GM18511 (cell line): ENCODE data around the gene MIA2.
"Not testable (repeated sequence)": the region's sequence is repeated elsewhere in the genome, so short reads cannot be mapped to it uniquely, and the experiment has no call there.

Experiments
- ATAC-seq: cut with Tn5 transposase; IDR thresholded peaks from one replicate; pipeline ENCODE4 v1.9.1; 2021; ENCODE audit warnings: mild to moderate bottlenecking, moderate library complexity; ENCODE audit not compliant: unreplicated experiment

The MIA2 gene

DNA sequence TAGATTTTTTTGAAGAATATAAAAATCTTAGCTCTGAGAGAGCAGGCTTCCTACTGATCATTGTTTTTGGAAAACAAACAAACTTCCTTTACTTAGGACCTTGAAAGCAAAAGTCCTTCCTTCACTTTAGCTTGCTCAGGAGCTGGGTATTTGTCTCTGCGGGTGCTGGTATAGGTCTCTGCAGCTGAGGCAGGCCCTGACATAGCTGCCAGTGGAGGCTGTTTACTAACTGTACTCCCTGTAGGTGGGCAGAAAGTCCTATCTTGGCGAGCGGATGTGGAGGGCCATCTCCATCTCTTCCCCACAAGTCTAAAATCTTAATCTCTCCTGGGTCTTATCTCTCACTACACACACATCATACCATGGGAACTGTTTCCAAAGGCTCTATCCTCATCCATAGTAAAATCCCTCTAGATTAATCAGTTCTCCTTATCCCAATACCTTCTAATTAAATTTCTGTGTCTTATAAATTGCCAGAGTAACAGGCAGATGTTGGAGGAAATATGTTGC, 4.1 kb upstream of the MIA2 start:
- no peak for ATAC-seq

DNA sequence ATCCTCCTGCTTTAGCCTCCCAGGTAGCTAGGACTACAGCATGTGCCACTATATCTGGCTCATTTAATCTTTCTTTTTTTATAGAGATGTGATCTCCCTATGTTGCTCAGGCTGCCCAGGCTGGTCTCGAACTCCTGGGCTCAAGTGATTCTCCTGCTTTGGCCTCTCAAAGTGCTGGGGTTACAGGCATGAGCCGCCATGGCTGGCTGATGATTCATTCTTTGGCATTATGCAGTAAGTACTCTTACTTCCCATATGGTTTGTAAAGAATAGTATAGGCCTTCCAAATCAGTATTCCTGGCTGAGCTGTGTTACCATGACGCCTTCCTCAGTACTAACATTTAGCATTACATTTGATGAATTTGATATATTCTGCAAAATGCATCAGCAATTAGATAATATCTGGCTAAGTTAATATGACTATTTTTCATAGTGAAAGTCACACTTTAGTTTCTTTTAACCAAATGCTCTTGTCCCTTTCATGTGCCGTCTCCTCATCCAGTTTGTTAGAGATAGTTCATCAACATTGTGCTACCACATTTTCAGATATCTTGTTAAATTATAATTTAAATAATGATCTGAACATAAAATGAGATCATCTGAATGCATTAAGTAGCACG, 3.2 kb upstream of the MIA2 start:
- no peak for ATAC-seq

DNA sequence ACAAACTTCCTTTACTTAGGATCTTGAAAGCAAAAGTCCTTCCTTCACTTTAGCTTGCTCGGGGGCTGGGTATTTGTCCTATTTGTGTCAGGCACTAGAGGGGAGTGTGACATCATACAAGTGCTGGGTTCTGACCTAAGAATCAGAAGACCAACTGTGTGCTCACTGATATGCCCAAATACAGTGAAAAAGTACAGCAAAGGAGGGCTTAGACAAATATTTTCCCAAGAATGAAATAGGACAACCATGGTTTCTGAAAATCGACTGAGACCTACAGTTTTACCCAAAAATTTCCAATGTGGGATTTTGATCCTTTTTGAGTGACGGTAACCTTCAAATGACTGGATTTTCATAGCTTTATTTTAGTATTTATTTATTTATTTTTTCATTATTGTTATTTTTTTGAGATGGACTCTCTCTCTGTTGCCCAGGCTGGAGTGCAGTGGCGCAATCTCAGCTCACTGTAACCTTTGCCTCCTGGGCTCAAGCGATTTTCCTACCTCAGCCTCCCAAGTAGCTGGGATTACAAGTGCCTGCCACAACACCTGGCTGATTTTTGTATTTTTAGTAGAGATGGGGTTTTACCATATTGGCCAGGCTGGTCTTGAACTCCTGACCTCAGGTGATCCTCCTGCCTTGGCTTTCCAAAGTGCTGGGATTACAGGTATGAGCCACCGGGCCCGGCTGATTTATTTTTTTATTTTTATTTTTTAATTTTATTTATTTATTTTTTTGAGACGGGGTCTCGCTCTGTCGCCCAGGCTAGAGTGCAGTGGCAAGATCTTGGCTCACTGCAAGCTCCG, 1.8 kb upstream of the MIA2 start:
- peak; percentile 82 for ATAC-seq

DNA sequence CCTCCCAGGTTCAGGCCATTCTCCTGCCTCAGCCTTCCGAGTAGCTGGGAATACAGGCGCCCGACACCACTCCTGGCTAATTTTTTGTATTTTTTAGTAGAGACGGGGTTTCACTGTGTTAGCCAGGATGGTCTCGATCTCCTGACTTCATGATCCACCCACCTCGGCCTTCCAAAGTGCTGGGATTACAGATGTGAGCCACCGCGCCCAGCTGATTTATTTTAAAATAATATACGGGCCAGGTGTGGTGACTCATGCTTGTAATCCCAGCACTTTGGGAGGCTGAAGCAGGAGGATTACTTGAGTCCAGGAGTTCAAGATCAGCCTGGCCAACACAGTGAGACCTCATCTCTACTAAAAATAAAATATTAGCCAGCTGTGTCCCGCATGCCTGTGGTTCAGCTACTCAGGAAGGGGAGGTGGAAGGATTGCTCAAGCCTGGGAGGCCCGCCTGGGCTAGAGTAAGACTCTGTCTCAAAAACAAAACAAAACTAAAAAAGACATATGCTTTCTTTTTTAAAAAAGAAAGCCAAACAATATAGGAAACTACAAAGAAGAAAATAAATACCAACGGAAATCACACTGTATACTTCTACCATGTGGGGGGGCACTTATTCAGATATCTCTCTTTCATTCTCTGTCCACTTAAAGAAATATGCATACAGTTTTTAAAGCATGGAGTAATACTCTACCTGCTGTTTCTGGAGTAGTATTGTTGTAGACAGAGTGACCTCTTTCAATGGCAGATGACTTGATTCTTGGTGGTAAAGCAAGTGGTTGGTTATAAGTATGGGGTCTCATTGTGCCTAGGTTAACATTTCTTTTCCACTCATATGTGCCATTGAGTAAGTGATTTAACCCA, 930 bp upstream of the MIA2 start:
- ATAC-seq: no peak

DNA sequence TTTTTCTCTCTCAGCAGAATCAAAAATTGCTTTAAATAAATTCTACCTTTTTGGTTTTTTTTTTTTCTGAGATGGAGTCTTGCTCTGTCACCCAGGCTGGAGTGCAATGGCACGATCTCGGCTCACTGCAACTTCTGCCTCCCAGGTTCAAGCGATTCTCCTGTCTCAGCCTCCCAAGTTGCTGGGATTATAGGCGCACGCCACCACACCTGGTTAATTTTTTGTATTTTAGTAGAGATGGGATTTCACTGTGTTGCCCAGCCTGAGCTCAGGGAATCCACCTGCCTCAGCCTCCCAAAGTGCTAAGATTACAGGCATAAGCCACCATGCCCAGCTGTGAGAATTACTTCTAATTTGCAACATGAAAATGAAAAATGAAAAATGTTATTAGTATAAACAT, 1.3 kb downstream of the MIA2 start:
- not testable (repeated sequence) for ATAC-seq

DNA sequence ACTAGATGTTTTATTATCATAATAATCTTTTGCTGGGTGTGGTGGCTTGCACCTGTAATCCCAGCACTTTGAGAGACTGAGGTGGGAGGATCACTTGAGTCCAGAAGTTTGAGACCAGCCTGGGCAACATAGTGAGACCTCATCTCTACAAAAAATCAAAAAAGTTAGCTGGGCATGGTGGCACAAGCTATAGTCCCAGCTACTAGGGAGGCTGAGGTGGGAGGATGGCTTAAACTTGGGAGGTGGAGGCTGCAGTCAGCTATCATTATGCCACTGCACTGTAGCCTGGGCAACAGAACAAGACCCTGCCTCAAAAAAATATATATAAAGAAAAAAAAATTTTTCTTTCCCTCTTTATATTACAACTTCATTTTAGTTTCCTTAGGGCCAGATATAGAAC, 1.8 kb downstream of the MIA2 start:
- ATAC-seq: not testable (repeated sequence)

DNA sequence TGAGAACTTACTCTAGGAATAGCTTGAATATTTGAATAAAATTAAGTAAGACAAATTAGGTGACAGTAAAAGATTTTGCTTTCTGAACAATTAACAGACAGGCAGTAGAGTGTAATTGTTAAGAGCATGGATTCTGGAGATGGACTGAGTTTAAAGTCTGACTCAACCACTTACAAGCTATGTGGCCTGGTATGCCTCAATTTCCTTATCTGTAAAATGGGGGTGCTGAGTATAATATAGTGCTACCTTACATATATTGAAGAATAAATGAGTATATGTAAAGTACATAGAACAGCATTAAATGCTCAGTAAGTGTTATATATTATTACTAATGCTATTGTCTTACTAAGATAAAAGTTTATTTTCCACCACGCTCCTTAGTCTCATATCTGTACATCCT, 7.1 kb downstream of the MIA2 start:
- ATAC-seq: no peak

DNA sequence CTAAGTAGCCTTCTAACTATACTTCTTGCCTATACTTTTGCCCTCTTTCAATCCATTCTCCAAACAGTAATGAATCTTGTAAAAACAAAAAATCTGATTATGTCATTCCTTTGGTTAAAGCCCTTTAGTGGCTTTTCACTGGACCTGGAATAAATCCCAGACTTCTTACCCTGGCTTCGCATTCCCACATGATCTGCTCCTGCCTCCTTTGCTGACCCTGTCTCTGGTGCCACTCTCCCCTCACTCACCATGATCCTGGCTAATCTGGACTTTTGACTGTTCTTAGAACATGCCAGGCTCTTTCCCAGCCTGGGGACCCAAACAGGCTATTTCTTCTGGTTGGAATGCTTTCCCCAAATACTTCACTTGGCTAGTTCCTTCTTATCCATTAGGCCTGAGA, 7.9 kb downstream of the MIA2 start:
- ATAC-seq: no peak

DNA sequence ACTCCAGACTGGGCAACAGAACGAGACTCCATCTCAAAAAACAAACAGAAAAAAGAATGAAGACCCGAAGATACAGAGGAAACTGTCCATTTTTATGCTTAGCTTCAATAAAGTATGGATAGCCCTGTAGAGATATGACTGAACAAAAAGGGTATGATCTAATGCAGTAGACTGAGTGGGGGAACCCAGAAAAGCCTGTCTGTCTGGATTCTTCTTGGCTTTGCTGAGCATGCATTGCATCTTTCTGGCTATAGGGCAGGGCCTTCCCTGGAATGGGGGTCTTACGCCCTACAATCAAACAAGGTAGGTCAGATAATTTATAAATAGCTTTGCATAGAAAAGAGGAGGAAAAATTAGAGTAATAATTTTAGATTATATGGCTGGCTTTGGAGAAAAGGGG, 10.1 kb downstream of the MIA2 start:
- ATAC-seq: no peak

DNA sequence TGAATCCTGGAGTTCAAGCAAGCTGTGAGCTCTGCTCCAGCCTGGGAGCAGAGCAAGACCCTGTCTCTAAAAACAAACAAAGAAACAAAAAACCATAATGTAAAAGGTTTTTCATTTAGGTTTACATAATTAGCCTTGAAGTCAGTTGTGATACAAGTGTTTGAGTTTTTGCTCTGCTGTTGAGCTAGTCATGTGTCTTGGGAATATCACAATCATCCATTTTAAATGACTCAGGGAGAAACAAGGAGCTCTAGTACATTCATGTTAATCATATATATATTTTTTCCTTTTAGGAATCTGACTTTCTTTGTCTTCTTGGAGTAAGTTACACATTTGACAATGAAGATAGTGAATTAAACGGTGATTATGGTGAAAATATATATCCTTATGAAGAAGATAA, 12.9 kb downstream of the MIA2 start:
- ATAC-seq: no peak

DNA sequence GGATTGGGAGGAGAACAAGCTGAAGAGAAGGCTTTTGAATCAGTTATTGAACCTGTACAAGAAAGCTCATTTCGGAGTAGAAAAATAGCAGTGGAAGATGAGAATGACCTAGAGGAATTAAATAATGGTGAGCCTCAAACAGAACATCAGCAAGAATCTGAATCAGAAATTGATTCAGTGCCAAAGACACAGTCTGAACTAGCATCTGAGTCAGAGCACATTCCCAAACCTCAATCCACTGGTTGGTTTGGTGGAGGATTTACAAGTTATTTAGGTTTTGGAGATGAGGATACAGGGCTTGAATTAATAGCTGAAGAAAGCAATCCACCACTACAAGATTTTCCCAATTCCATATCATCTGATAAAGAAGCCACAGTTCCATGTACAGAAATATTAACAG, 13.5 kb downstream of the MIA2 start:
- no peak for ATAC-seq

DNA sequence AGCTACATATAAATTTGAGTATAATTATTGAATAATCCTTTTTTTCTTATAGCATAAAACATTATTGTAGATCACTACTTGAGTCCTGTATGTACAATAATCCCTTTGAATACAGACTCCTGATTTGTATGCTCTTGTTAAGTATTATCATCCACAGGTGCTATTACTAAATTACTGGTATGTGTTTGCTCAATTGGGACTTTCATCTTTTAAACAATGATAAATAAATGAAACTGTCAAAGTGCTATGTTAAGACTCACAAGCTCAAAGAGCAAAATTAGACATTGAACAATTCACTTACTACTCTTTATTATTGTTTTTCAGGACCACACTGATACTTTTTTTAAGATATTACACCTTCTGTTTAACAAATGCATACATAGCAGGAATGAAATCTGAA, 17.8 kb downstream of the MIA2 start:
- ATAC-seq: no peak

DNA sequence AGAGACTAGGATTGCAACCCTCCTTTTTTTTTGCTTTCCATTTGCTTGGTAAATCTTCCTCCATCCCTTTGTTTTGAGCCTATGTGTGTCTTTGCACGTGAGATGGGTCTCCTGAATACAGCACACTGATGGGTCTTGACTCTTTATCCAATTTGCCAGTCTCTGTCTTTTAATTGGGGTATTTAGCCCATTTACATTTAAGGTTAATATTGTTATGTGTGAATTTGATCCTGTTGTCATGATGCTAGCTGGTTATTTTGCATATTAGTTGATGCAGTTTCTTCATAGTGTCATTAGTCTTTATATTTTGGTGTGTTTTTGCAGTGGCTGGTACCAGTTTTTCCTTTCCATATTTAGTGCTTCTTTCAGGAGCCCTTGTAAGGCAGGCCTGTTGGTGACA, 23.7 kb downstream of the MIA2 start:
- ATAC-seq: not testable (repeated sequence)

DNA sequence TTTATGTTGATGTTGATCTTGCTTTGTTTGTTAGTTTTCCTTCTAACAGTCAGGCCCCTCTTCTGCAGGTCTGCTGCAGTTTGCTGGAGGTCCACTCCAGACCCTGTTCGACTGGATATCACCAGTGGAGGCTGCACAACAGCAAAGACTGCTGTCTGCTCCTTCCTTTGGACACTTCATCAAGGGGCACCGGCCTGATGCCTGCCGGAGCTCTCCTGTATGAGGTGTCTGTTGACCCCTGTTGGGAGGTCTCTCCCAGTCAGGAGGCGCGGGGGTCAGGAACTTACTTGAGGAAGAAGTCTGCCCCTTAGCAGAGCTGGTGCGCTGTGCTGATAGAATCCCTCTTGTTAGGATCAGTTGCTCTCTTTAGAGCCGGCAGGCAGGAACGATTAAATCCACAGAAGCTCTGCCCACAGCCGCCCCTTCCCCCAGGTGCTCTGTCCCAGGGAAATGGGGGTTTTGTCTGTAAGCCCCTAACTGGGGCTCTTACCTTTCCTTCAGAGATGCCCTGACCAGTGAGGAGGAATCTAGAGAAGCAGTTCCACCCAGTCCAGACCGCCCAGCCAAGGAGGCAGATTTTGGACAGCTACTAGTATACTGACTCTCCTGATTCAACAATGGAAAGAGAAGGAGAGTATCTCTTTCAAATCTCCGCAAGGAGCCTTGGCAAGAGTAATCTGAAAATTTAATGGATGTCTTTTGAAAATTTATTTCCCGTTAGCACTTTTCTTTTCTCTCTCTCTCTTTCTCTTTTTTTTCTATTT, 25.2 kb downstream of the MIA2 start:
- no peak for ATAC-seq

DNA sequence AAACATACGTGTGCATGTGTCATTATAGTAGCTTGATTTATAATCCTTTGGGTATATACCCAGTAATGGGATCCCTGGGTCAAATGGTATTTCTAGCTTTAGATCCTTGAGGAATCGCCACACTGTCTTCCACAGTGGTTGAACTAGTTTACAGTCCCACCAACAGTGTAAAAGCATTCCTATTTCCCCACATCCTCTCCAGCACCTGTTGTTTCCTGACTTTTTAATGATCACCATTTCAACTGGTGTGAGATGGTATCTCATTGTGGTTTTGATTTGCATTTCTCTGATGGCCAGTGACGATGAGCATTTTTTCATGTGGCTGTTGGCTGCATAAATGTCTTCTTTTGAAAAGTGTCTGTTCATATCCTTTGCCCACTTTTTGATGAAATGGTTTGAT, 26.4 kb downstream of the MIA2 start:
- not testable (repeated sequence) for ATAC-seq

DNA sequence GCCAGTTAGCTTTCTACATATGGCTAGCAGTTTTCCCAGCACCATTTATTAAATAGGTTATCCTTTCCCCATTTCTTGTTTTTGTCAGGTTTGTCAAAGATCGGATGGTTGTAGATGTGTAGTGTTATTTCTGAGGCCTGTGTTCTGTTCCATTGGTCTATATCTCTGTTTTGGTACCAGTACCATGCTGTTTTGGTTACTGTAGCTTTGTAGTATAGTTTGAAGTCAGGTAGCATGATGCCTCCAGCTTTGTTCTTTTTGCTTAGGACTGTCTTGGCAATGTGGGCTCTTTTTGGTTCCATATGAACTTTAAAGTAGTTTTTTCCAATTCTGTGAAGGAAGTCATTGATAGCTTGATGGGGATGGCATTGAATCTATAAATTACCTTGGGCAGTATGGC, 28.5 kb downstream of the MIA2 start:
- ATAC-seq: not testable (repeated sequence)

DNA sequence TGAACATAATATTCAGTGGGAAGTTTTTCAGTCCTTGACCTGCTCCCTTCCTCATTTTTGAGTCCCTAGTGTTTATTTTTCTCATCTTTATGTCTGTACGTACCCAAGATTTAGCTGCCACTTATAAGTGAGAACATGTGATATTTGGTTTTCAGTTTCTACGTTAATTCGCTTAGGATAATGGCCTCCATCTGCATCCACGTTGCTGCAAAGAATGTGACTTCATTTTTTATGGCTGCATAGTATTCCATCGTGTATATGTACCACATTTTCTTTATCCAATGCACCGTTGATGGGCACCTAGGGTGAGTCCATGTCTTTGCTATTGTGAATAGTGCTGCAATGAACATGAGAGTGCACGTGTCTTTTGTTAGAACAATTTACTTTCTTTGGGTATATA, 30.3 kb downstream of the MIA2 start:
- ATAC-seq: no peak

DNA sequence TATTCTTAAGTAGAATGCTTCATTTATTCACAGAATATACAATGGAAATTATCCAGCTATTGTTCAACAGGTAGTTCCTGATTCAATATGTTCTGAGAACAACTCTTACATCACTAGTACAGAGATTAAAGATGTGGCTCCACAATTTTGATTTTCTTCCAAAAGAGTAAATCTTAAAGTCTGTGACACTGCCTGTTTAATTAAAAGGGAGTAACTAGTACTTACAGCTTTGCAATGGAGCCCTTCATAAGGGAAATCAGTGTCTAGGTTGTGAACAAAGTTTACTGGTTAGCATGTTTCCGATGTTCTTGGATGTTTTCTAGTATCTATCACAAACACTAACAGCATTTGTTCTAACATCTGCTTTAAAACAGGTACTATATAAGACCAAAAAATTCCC, 30.8 kb downstream of the MIA2 start:
- no peak for ATAC-seq

DNA sequence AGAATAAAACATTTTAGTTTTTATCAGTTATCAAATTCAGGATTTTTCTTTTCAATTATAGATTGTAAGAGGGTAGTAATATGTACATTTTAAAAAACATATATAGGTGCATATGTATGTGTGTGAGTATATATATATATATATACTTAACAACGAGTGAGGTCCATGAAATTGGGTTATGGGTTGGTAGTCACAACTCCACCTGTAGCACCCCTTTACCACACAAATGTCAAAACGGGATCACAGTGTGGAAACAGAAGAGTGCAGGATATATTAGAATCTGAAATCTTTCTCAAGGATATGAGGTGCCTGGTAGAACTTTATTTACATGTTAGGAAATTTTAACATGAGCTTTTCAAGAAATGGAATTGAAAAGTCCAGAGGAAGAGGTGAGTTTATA, 31.3 kb downstream of the MIA2 start:
- no peak for ATAC-seq

DNA sequence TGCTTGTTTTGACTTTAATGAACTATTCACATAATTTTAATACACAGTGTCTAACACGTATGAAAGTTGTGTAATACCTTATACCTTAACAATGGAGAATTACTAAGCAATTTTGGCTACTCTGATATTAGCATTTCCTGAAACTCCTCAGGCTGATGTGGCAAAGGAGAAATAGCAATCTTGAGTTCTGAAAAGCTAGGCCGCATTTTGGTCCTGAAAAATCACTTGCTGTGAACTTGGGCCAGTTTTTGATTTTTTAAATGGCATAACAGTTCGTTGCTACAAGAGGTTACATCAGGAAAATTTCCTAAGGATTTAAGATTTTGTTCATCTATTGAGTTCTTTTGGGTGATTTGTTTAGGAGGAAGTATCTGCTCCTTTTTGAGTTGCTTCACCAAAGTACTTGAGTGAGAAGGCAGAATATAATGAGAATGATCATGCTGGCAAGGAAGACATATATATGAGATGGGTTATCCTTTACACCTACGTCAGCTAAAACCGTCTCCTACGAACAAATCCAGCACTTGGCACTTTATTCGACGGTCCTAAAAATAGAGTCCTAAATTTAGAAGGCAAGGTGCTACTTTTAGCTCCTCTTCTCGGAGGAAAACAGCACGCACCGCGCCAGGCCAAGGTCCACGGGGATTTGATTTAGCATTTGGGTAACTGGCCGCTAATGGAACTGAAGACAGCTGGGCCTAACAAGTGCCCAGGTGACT, 32.2 kb downstream of the MIA2 start:
- no peak for ATAC-seq
